Esophagus muscularis mucosa (tissue), 4 donors: Measurements from ENCODE around the gene PAXIP1.

Source experiments
- CTCF ChIP-seq, 3 experiments: fragments of 200-600 bp in 2 of 3; fragments of 450-650 bp in 1 of 3; sonication (generic) in 2 of 3; IDR thresholded peaks; one replicate each; pipeline ENCODE4 v1.5.1; 2017 to 2019; ENCODE audit warnings: antibody characterized with exemption in 3 of 3, mild to moderate bottlenecking in 2 of 3, moderate library complexity in 1 of 3
- EP300 ChIP-seq: sonication (generic); formaldehyde crosslinking; IDR thresholded peaks from one replicate; pipeline ENCODE4 v1.6.1; 2017; ENCODE audit warnings: antibody characterized with exemption
- POLR2A ChIP-seq: fragments of 450-650 bp; IDR thresholded peaks from one replicate; pipeline ENCODE4 v1.6.1; 2017; ENCODE audit warnings: antibody characterized with exemption, moderate library complexity, mild to moderate bottlenecking, low read depth
- POLR2AphosphoS5 ChIP-seq, 2 donors: sonication (generic); formaldehyde crosslinking; IDR thresholded peaks; one replicate each; pipeline ENCODE4 v1.6.1; 2017; ENCODE audit warnings: antibody characterized with exemption in 2 of 2

DNA sequence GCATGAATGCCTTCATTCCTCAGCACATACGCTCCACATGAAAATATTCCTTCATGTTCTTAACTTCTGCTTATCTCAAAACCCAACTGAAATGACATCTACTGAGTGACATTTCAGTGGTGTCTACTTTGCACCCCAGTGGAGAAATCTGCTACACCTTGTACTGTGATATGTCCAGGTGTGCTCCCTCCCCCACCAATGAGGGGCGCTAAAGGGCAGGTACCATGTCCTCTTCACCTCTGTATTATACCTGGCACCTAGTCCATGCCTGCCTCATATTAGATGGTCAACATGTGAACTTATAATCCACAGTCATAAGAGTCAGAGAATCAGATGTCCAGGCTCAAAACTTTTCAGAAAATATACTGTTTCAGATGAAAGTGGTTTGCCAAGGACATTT lies 2.1 kb downstream of the PAXIP1 start:
- TF ChIP-seq EP300 (no peak), POLR2AphosphoS5 (IDR thresholded peaks at IDR 0.05) (no peak), CTCF (IDR thresholded peaks at IDR 0.05) (no peak), POLR2A (no peak)
